Endodermal cell (in vitro differentiated cells): ENCODE measurements around the gene OPN1LW. TPM values are rescaled to one million over a fixed set of nuclear protein-coding genes. Genes with fewer than 3 reads are reported as not detected.

ENCODE experiments used
- DNase-seq: peaks from one replicate; pipeline ENCODE4 v3.0.0-alpha.2; 2017
- H3K27ac ChIP-seq: 2 replicates; pipeline ENCODE4 v1.5.1; 2013; ENCODE audit warnings: mild to moderate bottlenecking, low read depth, low read length, moderate library complexity
- H3K27me3 ChIP-seq: 2 replicates; pipeline ENCODE4 v1.6.1; 2013; ENCODE audit warnings: mild to moderate bottlenecking, low read length, moderate library complexity; ENCODE audit not compliant: insufficient read depth, control insufficient read depth, poor library complexity, severe bottlenecking
- H3K36me3 ChIP-seq: 2 replicates; pipeline ENCODE4 v1.7.0; 2013; ENCODE audit warnings: mild to moderate bottlenecking, low read length, moderate library complexity; ENCODE audit not compliant: control insufficient read depth, insufficient read depth
- H3K4me1 ChIP-seq: one replicate; pipeline ENCODE4 v1.7.0; 2013; ENCODE audit warnings: low read length; ENCODE audit not compliant: control insufficient read depth, insufficient read depth
- H3K4me3 ChIP-seq: 2 replicates; pipeline ENCODE4 v1.5.1; 2013; ENCODE audit warnings: mild to moderate bottlenecking, low read length, moderate library complexity
- H3K9ac ChIP-seq: 2 replicates; pipeline ENCODE4 v1.6.1; 2013; ENCODE audit warnings: mild to moderate bottlenecking, low read length, moderate library complexity; ENCODE audit not compliant: poor library complexity, severe bottlenecking; ENCODE audit errors: extremely low read depth
- H3K9me3 ChIP-seq: 2 replicates; pipeline ENCODE4 v1.6.1; 2013; ENCODE audit warnings: mild to moderate bottlenecking, low read length, moderate library complexity; ENCODE audit not compliant: control insufficient read depth
- H3K27ac Mint-ChIP-seq: 2 replicates; pipeline ENCODE4 v1.8.0; 2020; ENCODE audit warnings: mixed read lengths
- H3K27me3 Mint-ChIP-seq: 2 replicates; pipeline ENCODE4 v1.8.0; 2021; ENCODE audit warnings: mild to moderate bottlenecking, mixed read lengths; ENCODE audit not compliant: insufficient read depth
- H3K36me3 Mint-ChIP-seq: 2 replicates; pipeline ENCODE4 v1.8.0; 2020; ENCODE audit warnings: low read depth, mixed read lengths
- H3K4me1 Mint-ChIP-seq: 2 replicates; pipeline ENCODE4 v1.8.0; 2020; ENCODE audit warnings: mixed read lengths
- H3K4me3 Mint-ChIP-seq: 2 replicates; pipeline ENCODE4 v1.8.0; 2020; ENCODE audit warnings: mild to moderate bottlenecking, moderate library complexity, mixed read lengths
- H3K9me3 Mint-ChIP-seq: 2 replicates; pipeline ENCODE4 v1.8.0; 2020; ENCODE audit warnings: mild to moderate bottlenecking, mixed read lengths
- WGBS, 2 experiments: methylation state at CpG; one replicate each; pipeline versions ENCODE4 v1.1.5 to v1.1.7; 2013; ENCODE audit warnings: missing lambda C conversion rate in 2 of 2, mixed read lengths in 1 of 2; ENCODE audit not compliant: insufficient coverage in 1 of 2, insufficient read length in 1 of 2; 5-methylcytosine and 5-hydroxymethylcytosine counted together
- total RNA-seq, 2 donors: library from RNA; stranded (reverse); fragmentation: NEBNext Ultra II Directional in 1 of 2; extraction: Animal tissue kit (Norgen Biotek cat#: 25700) in 1 of 2; gene quantifications; 2 replicates in 1 of 2; 3 replicates in 1 of 2; pipeline ENCODE4 v1.2.1, GENCODE V29; 2021
- TF ChIP-seq, protein P1 (sequence below): fragments of 200-600 bp; sonication (generic); conservative IDR thresholded peaks from 2 replicates; pipeline ENCODE4 v1.5.0; 2021; ENCODE audit warnings: antibody characterized with exemption, mild to moderate bottlenecking

OPN1LW gene
- total RNA-seq, 2 donors from 2014 or later = not detected

DNA sequence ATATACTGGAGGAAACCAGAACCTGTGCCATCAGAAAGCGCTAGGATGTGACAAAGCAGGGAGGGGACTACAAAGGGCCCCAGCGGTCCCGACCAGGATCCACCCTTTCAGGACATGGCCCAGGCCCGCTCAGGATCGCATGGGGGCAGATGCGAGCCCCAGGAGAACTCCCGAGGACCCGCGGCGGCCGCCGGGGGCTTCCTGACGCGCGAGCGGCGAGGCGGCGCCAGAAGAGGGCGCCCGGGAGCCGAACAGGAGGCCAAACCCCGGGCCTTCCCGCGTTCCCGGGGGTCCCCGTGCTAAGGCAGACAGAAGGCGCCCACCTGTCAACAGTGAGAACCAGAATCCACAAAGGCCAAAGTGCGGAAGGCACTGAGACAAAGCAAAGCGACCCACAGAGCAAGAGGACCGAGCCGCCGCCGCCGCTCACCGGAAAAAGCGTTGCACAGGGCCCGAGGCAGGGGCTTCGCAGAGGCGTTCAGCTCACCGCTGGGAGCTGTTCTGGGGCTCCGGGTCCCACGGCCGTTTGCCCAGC lies 7.3 kb upstream of the OPN1LW start:
- H3K36me3 Mint-ChIP-seq = no peaks in the 10 kb centered on the region
- TF ChIP-seq, protein P1, sequence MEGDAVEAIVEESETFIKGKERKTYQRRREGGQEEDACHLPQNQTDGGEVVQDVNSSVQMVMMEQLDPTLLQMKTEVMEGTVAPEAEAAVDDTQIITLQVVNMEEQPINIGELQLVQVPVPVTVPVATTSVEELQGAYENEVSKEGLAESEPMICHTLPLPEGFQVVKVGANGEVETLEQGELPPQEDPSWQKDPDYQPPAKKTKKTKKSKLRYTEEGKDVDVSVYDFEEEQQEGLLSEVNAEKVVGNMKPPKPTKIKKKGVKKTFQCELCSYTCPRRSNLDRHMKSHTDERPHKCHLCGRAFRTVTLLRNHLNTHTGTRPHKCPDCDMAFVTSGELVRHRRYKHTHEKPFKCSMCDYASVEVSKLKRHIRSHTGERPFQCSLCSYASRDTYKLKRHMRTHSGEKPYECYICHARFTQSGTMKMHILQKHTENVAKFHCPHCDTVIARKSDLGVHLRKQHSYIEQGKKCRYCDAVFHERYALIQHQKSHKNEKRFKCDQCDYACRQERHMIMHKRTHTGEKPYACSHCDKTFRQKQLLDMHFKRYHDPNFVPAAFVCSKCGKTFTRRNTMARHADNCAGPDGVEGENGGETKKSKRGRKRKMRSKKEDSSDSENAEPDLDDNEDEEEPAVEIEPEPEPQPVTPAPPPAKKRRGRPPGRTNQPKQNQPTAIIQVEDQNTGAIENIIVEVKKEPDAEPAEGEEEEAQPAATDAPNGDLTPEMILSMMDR = peak; percentile 88
- 3 to 13% methylated on average over 3 to 44 of the region's 44 CpGs for WGBS, 2 experiments
- H3K9me3 Mint-ChIP-seq = peaks cover 73% of the 10 kb centered on the region
- Histone ChIP-seq H3K36me3 (no peaks in the 10 kb centered on the region), H3K27me3 (no peaks in the 10 kb centered on the region), H3K27ac (no peak overlapping the region), H3K4me3 (no peak overlapping the region), H3K9me3 (no peaks in the 10 kb centered on the region), H3K4me1 (no peaks in the 10 kb centered on the region), H3K9ac (peak overlapping the region; percentile 41)
- H3K27me3 Mint-ChIP-seq = peaks cover 5% of the 10 kb centered on the region
- no peak overlapping the region for H3K27ac Mint-ChIP-seq
- peaks cover 1% of the 10 kb centered on the region for H3K4me1 Mint-ChIP-seq
- peak overlapping the region; percentile 47 for H3K4me3 Mint-ChIP-seq
- peak; percentile 93 for DNase-seq

DNA sequence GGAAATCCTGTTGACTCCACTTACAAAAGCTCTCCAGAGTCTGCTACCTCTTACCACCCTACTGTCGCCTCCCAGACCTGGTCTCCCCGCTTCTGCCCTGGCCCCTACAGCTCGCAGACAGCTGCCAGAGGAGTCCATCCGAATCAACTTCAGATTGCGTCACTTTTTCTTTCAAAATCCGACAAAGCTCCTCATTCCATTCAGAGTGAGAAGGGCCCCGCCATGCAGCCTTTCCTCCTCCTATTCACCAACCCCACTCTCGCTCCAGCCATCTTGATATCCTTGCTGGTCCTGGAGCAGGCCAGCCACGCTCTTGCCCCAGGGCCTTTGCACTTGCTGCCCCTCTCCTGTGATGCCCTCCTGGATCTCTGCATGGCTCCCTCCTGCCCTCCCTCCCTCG lies 5.2 kb upstream of the OPN1LW start:
- H3K9me3 Mint-ChIP-seq = peaks cover 74% of the 10 kb centered on the region

DNA sequence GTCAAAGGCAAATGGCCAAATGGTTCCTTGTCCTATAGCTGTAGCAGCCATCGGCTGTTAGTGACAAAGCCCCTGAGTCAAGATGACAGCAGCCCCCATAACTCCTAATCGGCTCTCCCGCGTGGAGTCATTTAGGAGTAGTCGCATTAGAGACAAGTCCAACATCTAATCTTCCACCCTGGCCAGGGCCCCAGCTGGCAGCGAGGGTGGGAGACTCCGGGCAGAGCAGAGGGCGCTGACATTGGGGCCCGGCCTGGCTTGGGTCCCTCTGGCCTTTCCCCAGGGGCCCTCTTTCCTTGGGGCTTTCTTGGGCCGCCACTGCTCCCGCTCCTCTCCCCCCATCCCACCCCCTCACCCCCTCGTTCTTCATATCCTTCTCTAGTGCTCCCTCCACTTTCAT lies 3.8 kb upstream of the OPN1LW start:
- DNase-seq = no peak
- no peaks in the 10 kb centered on the region for H3K9me3 ChIP-seq
- Mint-ChIP-seq H3K36me3 (no peaks in the 10 kb centered on the region), H3K27me3 (peaks cover 5% of the 10 kb centered on the region), H3K4me1 (peaks cover 1% of the 10 kb centered on the region), H3K4me3 (no peak overlapping the region), H3K27ac (no peak overlapping the region), H3K9me3 (peaks cover 67% of the 10 kb centered on the region)
- no peaks in the 10 kb centered on the region for H3K36me3 ChIP-seq
- H3K27me3 ChIP-seq = no peaks in the 10 kb centered on the region
- H3K9ac ChIP-seq = no peak overlapping the region
- H3K4me1 ChIP-seq = no peaks in the 10 kb centered on the region
- H3K4me3 ChIP-seq = no peak overlapping the region
- WGBS, 2 experiments = 92% methylated on average over 12 of the region's 12 CpGs; no CpG with 5 or more reads in 1 of the 2 experiments
- TF ChIP-seq, protein P1 = no peak
- no peak overlapping the region for H3K27ac ChIP-seq

More for the DNA sequence above, 5.2 kb upstream of the OPN1LW start:
- Histone ChIP-seq H3K4me1 (no peaks in the 10 kb centered on the region), H3K4me3 (no peak overlapping the region), H3K36me3 (no peaks in the 10 kb centered on the region), H3K9ac (no peak overlapping the region), H3K9me3 (no peaks in the 10 kb centered on the region), H3K27me3 (no peaks in the 10 kb centered on the region), H3K27ac (no peak overlapping the region)
- 93 to 100% methylated on average over 1 to 10 of the region's 10 CpGs for WGBS, 2 experiments
- Mint-ChIP-seq H3K4me3 (no peak overlapping the region), H3K36me3 (no peaks in the 10 kb centered on the region), H3K27me3 (peaks cover 5% of the 10 kb centered on the region), H3K27ac (no peak overlapping the region), H3K4me1 (peaks cover 1% of the 10 kb centered on the region)
- TF ChIP-seq, protein P1 = no peak
- no peak for DNase-seq
